Left hindlimb (tissue), 1 donor: Measurements from ENCODE around the gene CHN1.
A peak's percentile ranks its signal among the peaks of the same experiment; 100 is the strongest.

Source experiments
- DNase-seq: peaks from one replicate; pipeline ENCODE4 v3.0.0-alpha.2; 2018

CHN1 gene

DNA sequence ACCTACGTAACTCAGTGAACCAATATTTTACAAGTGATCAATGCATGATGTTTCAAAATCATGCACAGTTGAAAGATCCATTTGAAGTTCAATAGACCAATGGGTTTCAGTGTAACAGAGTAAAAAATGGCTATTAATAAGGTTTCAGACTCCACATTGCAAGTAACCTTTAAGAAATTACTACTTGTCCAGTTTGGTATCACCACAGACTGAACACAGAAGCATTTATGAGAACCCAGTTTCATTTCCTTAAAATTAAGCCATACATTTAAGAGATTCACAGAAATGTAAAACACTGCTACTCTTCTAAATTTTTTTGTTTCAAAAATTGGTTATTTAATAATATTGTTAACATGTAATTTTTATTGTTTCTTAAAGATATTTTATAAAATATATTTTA lies 142.0 kb downstream of the CHN1 start:
- no peak for DNase-seq

GRCh38 chr2:174859563-174860169 lies 145.5 kb downstream of the CHN1 start:
- no peak for DNase-seq

- no peak for DNase-seq
Observed at GRCh38 chr2:174858745-174859144, 146.4 kb downstream of the CHN1 start.

- DNase-seq: no peak
Observed at GRCh38 chr2:174856447-174856846, 148.7 kb downstream of the CHN1 start.

GRCh38 chr2:174846941-174847938 lies 157.9 kb downstream of the CHN1 start:
- DNase-seq: peak; percentile 67

DNA sequence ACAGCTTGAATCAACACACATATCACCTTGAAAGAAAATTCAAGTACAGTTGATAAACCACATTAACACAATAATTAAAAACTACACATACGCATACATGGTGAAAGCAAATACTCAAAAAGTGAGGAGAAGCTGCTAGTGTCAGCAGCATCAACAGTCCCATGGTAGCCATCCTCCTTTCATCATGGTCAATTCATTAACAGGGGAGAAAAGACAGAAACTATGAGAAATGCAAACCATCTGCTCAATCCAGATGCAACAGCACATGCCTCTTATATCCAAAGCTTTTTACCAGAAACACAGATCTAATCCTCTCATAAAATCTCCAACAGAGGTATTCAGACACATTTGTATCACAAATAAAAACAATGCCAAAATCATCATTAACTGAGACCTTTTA lies 159.0 kb downstream of the CHN1 start:
- DNase-seq: no peak

- DNase-seq: no peak
Observed at GRCh38 chr2:174844295-174844708, 160.9 kb downstream of the CHN1 start.

- no peak for DNase-seq
Observed at GRCh38 chr2:174842496-174842895, 162.7 kb downstream of the CHN1 start.

GRCh38 chr2:174841936-174842335 lies 163.2 kb downstream of the CHN1 start:
- DNase-seq: no peak

GRCh38 chr2:174841350-174841749 lies 163.8 kb downstream of the CHN1 start:
- no peak for DNase-seq

DNA sequence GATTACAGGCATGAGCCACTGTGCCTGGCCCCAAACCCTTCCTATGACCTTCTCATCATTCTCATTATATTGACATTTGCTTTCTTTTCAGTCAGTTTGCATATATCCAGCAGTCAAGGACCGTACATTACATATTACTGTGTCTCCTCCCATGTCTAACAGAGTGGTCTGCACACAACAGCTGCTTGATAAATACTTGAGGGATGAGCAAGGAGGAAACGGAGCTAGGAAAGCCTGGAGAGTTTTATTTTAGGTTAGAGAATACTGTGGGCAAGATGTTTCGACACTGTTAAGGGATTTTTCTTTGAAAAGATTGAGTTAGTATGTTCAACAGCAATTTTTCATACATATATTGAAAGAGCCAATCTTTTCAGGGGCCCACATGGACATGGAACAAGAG lies 164.7 kb downstream of the CHN1 start:
- no peak for DNase-seq

- no peak for DNase-seq
Observed at GRCh38 chr2:174839662-174840061, 165.5 kb downstream of the CHN1 start.

DNA sequence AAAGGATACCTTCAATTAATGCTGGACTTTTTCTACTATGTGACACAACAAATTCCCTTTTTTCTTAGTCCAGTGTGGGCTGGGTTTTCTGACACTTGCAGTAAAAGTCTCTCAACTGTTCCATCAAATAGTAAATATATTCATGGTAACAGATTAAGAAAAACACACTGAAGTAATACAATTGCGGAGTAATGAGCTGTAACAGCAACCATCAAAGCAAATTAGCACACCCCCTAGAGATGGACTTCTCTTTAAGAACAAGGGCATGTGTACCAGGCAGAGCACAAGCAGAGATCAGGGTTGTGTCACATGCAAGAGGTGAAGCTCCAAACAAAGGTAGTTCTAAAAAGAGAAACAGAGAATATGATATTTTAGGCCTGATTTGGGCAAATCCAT lies 168.2 kb downstream of the CHN1 start:
- DNase-seq: no peak

DNA sequence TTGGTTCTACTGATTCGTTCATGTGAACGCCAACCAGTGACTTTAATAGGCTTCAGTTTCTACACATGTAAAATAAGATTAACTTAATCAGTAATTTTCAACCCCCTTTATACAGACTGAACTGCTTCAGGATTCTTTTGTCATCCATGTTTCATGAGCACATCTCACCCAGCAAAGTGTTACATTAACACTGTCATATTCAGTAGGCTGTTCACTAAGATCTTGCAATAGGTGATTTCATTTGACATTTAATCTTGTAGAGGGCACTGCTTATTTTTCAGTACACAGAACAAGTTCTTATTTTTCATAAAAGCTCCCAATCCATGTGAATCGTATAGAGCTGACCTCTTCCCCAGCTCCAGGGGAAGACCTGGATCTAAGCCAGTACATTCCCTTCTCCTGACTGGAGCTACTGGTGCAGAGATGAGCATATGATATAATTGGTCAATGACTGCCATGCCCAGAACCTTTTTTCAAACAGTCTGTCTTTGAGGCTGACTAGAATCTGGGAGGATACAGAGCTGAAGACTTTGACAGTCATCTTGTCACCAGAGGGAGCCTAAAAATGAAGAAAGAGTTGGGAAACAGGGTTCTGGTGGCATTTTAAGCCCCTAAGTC lies 168.7 kb downstream of the CHN1 start:
- no peak for DNase-seq

- DNase-seq: no peak
Observed at GRCh38 chr2:174835797-174836255, 169.4 kb downstream of the CHN1 start.

GRCh38 chr2:174833737-174834136 lies 171.4 kb downstream of the CHN1 start:
- DNase-seq: no peak

DNA sequence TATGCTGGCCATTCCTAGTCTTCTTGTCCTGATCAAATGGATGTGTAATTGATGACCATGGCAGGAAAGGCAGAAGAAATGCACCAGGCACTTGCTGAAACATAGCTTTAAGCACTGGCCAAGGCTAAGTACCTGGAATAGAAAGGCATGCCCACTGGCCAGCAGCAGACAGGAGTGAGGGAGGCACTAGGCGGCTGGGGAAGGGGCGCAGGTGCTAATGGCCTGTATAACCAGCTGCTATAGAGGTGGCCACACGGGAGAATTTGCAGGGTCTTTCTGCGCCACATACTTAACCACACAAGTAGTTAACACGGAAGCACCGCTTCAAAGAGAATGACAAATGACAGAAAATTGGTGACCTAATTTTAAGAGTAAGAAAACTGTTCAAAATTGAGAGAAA lies 174.6 kb downstream of the CHN1 start:
- no peak for DNase-seq

DNA sequence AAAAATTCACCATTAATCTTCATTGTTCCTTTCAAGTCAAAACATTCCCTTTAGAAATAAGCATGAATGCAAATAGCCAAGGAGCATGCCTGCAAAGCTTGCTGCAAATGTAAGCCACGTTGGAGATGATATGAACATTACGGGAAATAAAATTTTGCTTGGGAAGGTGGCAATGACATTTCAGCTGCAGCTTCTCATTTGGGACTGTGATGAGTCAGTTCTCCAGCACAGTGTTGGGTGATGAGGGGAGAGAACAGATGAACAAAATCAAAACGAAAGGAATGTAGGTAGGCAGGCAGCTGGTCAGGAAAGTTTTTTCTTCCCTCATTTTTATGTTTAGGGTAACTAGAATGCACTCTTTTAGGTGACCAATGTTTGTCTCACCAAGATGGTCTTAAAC lies 175.6 kb downstream of the CHN1 start:
- no peak for DNase-seq

DNA sequence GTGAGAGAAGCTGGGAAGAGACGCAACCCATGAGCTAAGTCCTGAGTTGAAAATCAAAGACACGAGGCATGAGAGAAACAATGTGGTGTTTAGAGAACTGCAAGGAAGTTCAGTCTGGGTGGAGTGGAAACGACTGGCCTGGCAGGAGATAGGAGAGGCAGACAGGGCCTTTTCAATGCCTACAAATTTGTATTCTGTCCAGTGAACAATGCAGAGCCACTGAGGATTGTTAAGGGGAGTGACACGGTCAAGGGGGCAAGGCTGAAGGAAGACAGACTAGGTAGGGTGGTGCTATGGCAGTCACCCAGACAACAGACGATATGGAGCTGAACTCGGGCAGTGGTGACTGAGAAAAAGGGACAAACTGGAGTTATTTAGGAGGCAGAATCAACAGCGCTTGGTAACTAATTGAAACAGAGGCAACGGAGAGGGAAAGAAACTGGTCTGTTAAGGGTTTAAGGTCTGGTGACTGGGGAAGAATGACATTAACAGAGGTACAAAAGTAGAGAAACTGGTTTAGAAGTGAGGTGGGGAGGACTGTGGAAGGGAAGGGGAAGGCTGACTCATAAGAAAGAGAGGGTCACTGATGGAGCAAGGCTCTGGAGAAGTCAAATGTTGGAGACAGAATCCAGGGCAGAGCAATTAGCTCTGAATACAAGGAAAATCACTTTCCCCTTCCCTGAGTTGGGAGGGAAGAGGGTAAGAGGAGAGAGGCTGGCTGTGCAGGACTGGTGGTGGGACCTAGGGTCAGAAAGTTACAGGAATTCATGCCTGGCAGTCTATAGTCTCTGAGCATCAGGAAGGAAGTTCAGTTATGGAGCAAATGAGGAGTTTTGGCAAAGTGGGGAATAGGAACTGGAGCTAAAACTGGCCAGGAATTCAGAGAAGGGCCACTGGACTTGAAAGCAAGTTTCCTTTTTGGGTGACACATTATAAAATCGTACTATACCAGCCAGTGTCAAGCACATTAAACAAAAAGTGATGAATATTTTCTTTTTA lies 177.5 kb downstream of the CHN1 start:
- DNase-seq: no peak

GRCh38 chr2:174826051-174826450 lies 179.1 kb downstream of the CHN1 start:
- DNase-seq: no peak

GRCh38 chr2:174824068-174824467 lies 181.1 kb downstream of the CHN1 start:
- no peak for DNase-seq

- no peak for DNase-seq
Observed at GRCh38 chr2:174821628-174822027, 183.6 kb downstream of the CHN1 start.
